SK-N-MC (cell line): Measurements from ENCODE around the gene MARK1.

ENCODE experiments used
- DNase-seq: peaks from one replicate; pipeline ENCODE4 v3.0.0-alpha.2; 2011; ENCODE audit warnings: low read depth, low spot score
- H3K27ac ChIP-seq: fragments of 200-600 bp; sonication (generic); 2 replicates; pipeline ENCODE4 v1.5.1; 2016; ENCODE audit warnings: mixed run types
- H3K36me3 ChIP-seq: fragments of 200-600 bp; sonication (generic); 2 replicates; pipeline ENCODE4 v1.6.1; 2017; ENCODE audit warnings: antibody characterized with exemption, low read length, mixed read lengths; ENCODE audit not compliant: insufficient read depth
- H3K4me3 ChIP-seq: fragments of 200-600 bp; sonication (generic); 2 replicates; pipeline ENCODE4 v1.5.1; 2016
- H3K9ac ChIP-seq: fragments of 200-600 bp; sonication (generic); 2 replicates; pipeline ENCODE4 v1.8.0; 2017; ENCODE audit warnings: mixed run types, mixed read lengths; ENCODE audit not compliant: insufficient read length
- H3K9me3 ChIP-seq: fragments of 200-600 bp; sonication (generic); 2 replicates; pipeline ENCODE4 v1.6.1; 2017; ENCODE audit warnings: low read depth, mild to moderate bottlenecking, antibody characterized with exemption, low read length, moderate library complexity, mixed read lengths
- EZH2 ChIP-seq: fragments of 200-600 bp; sonication (generic); IDR thresholded peaks from one replicate; pipeline ENCODE4 v1.6.1; 2017; ENCODE audit warnings: antibody characterized with exemption
- FOXP2 ChIP-seq: optimal IDR thresholded peaks from 2 replicates; pipeline ENCODE3; 2011; ENCODE audit warnings: mild to moderate bottlenecking, moderate library complexity; ENCODE audit not compliant: insufficient read depth; ENCODE audit errors: extremely low read length, control extremely low read depth
- POLR2AphosphoS5 ChIP-seq: IDR thresholded peaks from 2 replicates; pipeline ENCODE4 v1.6.1; 2012; ENCODE audit warnings: mild to moderate bottlenecking, low read depth, low read length, borderline replicate concordance

Gene MARK1

DNA sequence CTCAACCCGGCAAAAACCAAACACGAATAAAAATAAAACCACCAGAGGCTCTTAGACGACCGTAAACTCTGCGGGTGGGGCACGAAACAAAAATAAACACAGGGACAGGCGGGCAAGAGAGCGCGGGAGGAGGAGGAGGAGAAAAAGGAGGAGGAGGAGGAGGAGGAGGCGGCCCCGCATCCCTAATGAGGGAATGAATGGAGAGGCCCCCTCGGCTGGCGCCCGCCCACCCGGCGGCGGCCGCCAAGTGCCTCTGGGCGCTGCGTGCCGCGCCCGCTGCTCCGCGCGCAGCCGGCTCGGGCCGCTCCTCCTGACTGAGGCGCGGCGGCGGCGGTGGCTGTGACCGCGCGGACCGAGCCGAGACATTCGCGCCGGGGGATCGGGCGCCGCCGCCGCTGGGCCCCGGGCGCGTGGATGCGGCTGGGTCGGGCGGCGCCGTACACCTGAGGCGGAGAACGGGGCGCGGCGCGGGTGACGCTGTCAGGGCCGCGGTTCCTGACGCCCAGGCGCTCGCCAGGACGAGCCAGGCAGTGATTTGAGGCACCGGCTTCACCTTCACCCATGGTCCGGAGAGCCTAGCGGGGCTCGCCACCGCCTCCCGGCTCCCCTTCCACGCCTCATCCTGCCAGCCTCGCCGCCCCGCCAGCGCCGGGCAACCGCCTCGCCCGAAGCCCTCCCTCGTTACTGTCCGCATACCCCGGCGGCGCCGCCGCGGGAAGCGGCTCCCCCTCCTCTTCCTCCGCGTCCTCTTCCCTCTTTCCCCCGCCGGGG lies at the start of gene MARK1:
Gene MARK1, plus strand, starts transcription at position 229 of the 771 bp plus-strand sequence. CDS start 687 bp downstream, outside the sequence.
- Histone ChIP-seq H3K9me3 (no peaks in the 10 kb centered on the region), H3K27ac (no peak within 1 kb of the TSS), H3K4me3 (peak within 1 kb of the TSS; percentile 77), H3K36me3 (no peaks in the 10 kb centered on the region), H3K9ac (no peak within 1 kb of the TSS)
- TF ChIP-seq POLR2AphosphoS5 (no peak), EZH2 (no peak), FOXP2 (no peak)
- DNase-seq = no peak

DNA sequence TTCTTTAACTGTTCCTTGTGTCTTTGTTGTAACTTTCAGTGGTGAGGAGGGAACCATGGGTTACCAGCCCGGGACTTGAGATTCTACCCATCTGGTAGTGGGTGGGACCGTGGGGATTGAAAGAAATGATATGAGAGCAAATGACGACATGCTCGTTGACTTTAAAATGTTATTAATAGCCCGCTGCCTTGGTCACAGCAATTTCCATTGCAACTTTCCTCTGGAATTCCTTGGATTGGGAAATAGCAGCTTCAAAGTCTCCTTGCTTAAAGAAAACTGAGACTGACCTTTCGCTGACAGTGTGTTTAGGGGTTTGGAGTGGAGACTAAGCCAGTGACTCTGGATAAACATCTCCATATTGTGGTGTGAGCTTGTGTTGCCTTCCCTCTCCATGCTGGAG lies 44.2 kb upstream of the MARK1 start:
- DNase-seq = no peak
- Histone ChIP-seq H3K27ac (no peak overlapping the region), H3K36me3 (no peaks in the 10 kb centered on the region), H3K4me3 (no peak overlapping the region), H3K9me3 (no peaks in the 10 kb centered on the region), H3K9ac (no peak overlapping the region)
- TF ChIP-seq FOXP2 = no peak
- TF ChIP-seq POLR2AphosphoS5 = no peak
- no peak for TF ChIP-seq EZH2

DNA sequence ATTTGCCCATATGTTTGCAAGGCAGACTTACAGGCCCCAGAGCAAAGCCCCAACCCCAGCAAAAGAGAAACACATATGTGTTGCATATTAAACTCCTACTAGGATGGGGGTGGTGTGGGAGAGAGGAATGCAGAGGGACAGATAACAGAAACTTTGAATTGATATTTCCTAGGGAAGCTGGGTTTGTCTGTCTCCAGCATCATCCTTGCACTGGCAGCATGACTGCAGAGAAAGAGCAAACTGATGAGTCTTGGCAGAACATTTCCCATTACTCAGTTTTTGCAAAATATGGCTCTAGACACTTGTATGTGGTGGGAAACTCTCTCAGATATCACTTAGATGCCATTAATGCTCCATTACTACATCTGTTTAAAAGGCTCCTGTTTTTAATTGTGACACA lies 43.8 kb upstream of the MARK1 start:
- H3K9ac ChIP-seq = no peak overlapping the region
- H3K27ac ChIP-seq = no peak overlapping the region
- TF ChIP-seq POLR2AphosphoS5 (no peak), FOXP2 (no peak), EZH2 (no peak)
- no peak for DNase-seq
- H3K4me3 ChIP-seq = no peak overlapping the region
- no peaks in the 10 kb centered on the region for H3K9me3 ChIP-seq
- H3K36me3 ChIP-seq = no peaks in the 10 kb centered on the region

DNA sequence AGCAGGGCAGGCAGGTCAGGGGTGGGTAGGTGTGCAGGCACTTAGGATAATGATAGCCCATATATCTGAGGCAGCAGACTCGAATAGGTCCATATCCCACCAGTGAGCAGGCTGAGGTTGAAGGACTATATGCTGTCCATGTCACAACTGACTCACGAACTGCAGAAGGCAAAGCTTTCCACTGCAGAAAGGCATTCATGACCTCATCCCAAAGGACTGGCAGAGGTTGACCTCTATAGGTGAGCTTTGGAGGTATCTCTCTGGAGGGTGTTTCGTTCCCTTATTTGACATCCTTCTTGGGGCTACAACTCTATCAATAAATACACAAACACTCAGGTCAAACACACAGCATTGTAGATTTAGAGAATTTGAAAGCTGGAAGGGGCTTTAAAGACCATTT lies 42.8 kb upstream of the MARK1 start:
- no peaks in the 10 kb centered on the region for H3K9me3 ChIP-seq
- H3K36me3 ChIP-seq = no peaks in the 10 kb centered on the region
- H3K4me3 ChIP-seq = no peak overlapping the region
- H3K27ac ChIP-seq = no peak overlapping the region
- TF ChIP-seq FOXP2 (no peak), POLR2AphosphoS5 (no peak), EZH2 (no peak)
- H3K9ac ChIP-seq = no peak overlapping the region
- DNase-seq = no peak

DNA sequence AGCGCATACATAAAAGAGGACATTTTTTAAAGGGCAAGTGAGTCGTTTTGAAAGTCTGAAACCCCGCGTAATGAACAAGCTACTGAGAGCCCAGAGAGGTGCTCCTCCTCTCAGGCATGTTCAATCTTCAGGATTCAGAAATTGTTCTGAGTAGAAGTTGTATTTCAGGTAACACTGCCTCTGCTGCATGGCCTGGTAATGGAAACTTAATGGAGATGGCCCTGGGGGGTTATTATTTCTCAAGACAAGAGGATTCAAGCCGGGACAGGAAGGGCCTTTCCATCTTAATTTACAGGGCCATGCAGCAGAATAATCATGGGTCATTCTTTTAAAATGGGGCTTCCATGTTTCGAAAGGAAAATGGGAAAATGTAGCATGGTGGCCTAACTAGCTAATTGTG lies 42.1 kb upstream of the MARK1 start:
- no peak overlapping the region for H3K9ac ChIP-seq
- TF ChIP-seq POLR2AphosphoS5 (no peak), EZH2 (no peak)
- no peaks in the 10 kb centered on the region for H3K9me3 ChIP-seq
- H3K27ac ChIP-seq = no peak overlapping the region
- no peak overlapping the region for H3K4me3 ChIP-seq
- no peak for DNase-seq
- H3K36me3 ChIP-seq = no peaks in the 10 kb centered on the region

DNA sequence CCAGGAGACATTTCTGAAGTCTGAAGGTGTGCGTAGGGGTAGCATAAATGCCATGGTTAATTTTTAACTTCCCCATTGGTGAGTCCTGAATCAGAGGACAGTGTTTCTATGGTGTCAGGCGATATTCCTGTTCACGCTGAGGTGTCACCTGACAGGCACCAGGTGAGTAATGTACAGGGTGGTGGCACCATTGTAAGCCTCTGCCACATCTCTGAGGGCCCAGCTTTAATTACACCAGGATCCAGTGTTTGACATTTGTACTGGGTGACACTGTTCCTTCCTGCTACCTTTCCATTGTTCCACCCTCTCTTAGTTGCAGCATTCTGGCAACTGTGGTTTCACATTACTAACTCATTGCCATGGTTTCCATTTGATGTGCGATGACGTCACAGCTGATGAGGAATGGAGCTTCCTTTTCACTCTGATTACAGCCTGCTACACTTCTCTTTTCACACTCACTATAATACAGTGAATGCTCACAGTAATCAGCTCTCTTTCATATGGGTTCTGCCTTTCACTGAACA lies 40.6 kb upstream of the MARK1 start:
- Histone ChIP-seq H3K4me3 (no peak overlapping the region), H3K9ac (no peak overlapping the region), H3K27ac (no peak overlapping the region), H3K36me3 (no peaks in the 10 kb centered on the region), H3K9me3 (no peaks in the 10 kb centered on the region)
- no peak for TF ChIP-seq EZH2
- TF ChIP-seq POLR2AphosphoS5 = no peak
- TF ChIP-seq FOXP2 = no peak
- DNase-seq = no peak

DNA sequence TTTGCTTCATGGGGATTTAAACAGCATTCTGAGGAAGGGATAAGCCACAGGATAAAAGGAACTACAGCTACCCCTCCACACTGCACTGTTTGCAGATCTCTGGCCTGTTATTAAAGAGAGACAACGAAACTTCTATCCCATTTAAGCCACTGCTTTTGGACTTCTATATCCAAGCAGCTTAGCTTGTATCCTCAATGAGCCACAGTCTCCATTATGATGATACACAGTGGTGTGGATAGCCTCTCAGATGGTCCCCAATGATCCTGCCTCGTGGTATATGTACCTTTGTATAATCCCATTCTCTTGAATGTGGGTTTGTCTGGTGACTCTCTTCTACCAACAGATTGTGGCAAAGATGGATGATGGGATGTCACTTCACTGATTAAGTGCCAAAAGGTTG lies 36.0 kb upstream of the MARK1 start:
- Histone ChIP-seq H3K27ac (no peak overlapping the region), H3K9me3 (no peaks in the 10 kb centered on the region)
- no peak for DNase-seq

DNA sequence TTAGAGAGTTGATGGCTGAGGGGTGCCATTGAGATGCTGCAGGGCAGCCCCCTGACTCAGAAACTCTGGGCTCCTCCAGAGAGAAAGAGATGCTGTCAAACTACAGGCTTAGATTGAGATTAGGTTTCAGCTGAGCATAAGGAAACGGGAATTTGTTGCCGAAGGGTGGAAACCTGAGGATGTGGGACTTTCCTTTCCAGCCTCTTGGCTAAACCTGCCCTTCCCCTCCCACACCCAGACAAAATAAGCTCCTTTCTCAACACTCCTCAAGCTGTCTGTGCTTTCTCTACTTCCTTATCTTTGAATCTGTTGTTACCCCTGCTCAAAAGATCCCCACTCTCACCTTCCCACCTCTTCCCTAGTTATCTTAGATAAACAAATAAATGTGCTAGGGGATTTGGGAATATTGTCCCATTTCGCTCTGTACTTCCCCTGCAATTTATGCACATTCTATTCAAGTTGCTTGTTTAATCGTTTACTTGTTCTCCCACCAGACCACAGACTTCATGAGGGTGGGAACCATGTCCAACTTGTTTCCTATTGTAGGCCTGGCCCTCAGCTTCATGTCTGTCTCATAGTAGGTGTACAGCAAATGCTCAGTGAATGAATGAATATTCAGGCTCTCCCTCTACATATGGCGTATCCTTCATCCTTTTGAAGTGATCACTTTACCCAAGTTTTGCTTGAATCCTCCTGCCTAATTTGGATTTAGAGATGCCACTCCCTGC lies 30.6 kb upstream of the MARK1 start:
- no peak overlapping the region for H3K9ac ChIP-seq
- TF ChIP-seq FOXP2 = no peak
- no peak for TF ChIP-seq EZH2
- no peak for TF ChIP-seq POLR2AphosphoS5
- H3K27ac ChIP-seq = no peak overlapping the region
- no peak for DNase-seq
- no peaks in the 10 kb centered on the region for H3K9me3 ChIP-seq
- H3K36me3 ChIP-seq = no peaks in the 10 kb centered on the region
- H3K4me3 ChIP-seq = no peak overlapping the region

More for the DNA sequence above, 36.0 kb upstream of the MARK1 start:
- Histone ChIP-seq H3K4me3 (no peak overlapping the region), H3K9ac (no peak overlapping the region), H3K36me3 (no peaks in the 10 kb centered on the region)
- TF ChIP-seq FOXP2 (no peak), EZH2 (no peak), POLR2AphosphoS5 (no peak)
